Activated naive CD8-positive, alpha-beta T cell treated with anti-CD3 and anti-CD28 coated beads, Interleukin-2, amount 50 U/mL, for 16 hours (primary cell): ENCODE results near the gene POLR1E.
"Not testable (repeated sequence)": the region's sequence is repeated elsewhere in the genome, so short reads cannot be mapped to it uniquely, and the experiment has no call there.

Experiments
- DNase-seq: peaks from one replicate; pipeline ENCODE4 v3.0.0-alpha.2; 2020; ENCODE audit warnings: low read depth, low spot score

POLR1E gene

GRCh38 chr9:37501957-37502596 lies 16.3 kb downstream of the POLR1E start:
- DNase-seq: no peak

DNA sequence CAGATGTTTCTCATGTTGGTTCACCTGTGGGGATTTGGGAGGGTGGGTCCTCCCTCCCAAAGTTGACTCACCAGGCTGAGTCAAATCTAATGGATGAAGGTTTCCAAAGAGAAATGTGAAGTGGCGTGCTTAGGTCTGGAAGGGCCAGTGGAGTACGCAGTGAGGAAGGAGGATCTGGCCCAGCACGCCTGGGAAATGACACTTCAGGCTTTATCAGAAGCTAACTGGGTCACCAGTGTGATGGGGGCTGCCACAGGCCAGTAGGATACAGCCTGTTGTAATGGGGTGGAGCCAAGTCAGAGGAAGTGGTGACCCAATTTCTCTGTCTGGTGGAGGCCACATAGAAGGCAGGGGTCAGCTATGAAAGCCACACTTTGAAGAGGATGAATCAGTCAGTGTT lies 18.0 kb downstream of the POLR1E start:
- DNase-seq: no peak

- DNase-seq: no peak
Measured at GRCh38 chr9:37504605-37505004, 18.9 kb downstream of the POLR1E start.

GRCh38 chr9:37507566-37508134 lies 21.9 kb downstream of the POLR1E start:
- no peak for DNase-seq

- DNase-seq: no peak
Measured at GRCh38 chr9:37508135-37508833, 22.5 kb downstream of the POLR1E start.

DNA sequence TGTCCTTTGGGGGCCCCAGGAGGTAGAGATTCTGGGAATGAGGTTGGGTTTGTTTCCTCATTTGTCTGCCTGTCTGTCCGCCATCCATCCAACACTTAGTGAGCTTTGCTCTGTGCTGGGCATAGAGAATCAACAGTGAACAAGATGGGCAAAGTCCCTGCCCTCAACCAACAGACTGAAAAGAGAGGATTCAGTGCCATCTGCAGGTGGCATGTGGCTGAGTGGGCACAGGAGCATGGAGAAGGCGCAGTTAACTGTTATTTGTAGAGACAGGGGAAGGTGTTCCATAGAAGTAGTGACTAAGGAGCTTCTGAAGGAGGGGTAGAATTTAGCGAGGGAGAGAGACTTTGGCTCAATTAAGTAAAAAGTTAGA lies 23.1 kb downstream of the POLR1E start:
- no peak for DNase-seq

GRCh38 chr9:37509536-37509935 lies 23.8 kb downstream of the POLR1E start:
- no peak for DNase-seq

DNA sequence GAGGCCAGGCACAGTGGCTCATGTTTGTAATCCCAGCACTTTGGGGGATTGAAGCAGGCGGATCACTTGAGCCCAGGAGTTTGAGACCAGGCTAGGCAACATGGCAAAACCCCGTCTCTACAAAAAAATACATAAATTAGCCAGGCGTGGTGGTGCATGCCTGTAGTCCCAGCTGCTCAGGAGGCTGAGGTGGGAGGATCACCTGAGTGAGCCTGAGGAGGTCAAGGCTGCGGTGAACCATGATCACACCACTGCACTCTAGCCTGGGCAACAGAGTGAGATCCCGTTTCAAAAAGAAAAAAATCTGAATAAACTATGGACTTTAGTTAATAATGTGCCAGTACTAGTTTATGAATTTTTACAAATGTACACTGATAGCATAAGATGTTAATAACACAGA lies 24.3 kb downstream of the POLR1E start:
- DNase-seq: not testable (repeated sequence)

DNA sequence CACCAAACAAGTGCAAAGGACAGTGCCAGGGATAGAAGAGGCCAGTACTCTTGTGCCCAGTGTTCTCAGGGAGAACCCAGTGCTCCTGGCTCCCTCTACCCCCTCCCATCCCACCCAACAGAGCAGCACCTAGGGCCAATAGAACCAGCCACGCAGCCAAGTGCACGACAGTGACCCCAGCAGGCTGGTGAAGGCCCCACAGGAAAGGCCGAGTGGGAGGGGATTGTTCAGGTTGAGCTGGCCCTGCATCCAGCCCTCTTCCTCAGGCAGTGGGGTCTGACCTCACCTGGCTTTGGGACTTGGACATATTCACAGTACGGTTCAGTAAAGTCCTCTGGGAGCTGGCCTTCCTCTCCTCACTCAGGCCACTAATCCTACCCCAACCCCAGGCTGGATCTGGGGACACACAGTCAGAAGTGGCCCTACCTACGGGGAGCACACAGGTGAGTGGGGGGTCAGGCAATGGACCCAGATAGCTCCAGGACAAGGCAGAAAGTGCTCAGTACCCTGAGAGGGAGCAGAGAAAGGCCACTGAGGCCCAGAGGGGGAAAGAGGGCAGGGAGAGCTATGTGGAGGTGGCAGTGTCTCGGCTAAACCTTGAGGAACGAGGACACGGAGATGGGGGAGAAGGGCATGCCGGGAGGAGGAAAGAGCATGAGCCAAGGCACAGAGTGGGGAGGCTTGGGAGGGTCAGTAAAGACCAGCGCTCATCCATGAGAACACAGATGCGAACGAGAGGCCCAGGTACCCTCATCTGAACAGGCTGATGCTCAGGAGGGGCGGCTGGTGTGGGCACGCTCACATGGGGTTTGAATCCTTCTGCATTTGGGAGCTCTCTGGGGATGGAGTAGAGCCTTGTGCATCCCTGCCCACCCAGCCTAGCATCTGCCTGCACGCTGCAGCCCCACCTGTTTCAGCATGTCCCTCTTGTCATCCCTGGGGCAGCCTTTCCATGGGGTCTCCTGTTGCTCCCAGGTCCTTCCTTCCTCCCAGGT lies 25.6 kb downstream of the POLR1E start:
- DNase-seq: no peak

DNA sequence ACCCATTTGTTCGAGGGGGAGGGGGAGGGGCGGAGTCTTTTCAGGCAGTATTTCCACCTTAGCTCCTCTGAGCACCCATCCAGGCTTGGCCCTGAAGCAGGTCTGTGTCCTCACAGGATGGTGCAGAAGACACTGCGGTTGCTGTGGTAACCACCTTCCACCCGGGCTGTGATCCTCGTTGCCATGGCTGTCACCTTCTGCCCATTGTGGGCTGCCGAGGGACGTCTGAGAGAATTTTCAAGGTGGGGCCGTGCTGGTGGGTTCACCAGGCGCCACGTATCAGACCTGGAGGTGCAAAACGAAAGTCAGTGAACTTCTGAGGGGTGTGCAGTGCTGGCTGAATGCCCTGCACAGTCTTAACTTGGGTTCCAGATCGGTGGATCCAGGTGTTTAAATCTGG lies 26.7 kb downstream of the POLR1E start:
- DNase-seq: no peak

- not testable (repeated sequence) for DNase-seq
Measured at GRCh38 chr9:37514415-37514814, 28.7 kb downstream of the POLR1E start.

- DNase-seq: no peak
Measured at GRCh38 chr9:37514999-37515398, 29.3 kb downstream of the POLR1E start.

DNA sequence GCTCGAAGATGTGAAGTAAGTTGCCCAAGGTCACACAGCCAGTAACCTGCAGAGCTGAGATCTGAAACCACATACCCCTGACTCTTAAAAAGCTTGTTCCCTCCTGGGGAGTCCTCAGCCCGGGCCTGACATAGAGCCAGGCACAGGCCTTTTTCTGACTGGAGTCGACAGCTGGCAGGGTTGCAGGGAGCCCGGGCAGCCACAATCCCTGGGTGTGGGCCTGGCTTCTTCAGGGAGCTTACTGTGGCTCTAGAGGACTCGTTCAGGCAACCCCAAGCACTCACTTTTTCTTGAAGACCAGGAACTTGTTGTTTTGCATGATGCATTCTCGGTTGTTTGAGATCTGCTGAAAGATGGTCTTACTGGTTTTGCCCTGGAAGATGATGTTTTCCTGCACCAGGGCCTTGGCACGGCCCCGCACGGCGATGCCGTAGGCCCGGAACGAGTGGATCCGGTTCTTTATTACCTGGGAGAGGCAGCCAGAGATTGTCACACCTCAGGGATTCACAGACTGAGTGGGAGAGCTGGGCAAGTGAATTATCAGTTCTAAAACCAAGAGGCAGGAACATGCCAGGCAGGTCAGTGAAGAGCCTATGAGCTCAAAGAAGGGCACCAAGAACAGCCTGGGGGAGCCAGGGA lies 30.0 kb downstream of the POLR1E start:
- DNase-seq: no peak

DNA sequence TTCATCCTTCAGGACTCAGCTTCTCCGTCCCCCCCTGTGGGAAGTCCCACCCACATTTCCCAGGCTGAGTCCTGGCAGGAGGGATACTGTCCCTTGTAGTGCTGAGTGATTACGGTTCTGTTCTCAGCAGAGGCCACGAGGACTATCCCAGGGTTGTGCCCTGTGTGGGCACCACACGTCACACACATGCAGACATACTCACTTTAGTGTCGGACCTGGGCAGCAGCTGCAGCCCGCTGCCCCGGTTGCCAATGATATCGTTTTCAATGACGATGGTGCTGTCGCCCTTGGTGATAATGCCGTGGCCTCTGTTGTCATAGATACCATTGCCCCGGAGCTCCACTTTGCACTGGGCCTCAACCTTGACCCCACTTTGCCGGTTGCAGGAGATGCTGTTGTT lies 32.2 kb downstream of the POLR1E start:
- no peak for DNase-seq

DNA sequence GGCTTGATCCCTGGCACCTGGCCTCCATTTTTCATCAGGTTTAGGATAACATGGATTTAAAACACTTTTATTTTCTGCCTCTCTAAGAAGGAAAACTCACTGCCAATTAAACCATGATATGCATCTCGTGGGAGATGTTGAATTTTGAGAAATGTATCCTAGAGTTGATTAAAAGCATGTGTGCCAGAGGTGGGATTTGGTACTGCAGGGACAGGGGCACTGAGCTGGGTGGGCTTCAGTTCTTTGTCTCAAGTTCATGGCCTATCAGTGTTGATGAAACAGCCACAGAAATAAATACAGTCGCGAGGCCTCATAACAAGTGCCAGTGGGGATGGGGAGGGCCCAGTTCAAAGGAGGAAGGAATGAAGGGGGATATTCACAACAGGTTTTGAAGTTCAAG lies 34.9 kb downstream of the POLR1E start:
- no peak for DNase-seq

DNA sequence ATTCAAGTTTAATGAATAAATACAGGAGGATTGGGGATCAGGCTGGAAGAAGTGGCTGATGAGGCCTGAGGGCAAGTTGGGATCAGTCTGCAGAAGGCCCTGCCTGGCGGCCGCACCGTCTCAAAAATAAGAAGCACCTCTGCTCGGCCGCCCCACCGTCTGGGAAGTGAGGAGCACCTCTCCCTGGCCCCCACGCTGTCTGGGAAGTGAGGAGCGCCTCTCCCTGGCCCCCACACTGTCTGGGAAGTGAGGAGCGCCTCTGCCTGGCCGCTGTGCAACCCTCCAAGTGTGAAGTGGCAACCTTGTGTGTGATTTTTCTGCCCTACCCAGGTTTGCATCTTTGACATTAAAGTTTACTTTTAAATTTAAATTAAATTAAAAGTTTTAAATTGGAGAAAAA lies 35.4 kb downstream of the POLR1E start:
- DNase-seq: no peak

- no peak for DNase-seq
Measured at GRCh38 chr9:37522971-37523370, 37.2 kb downstream of the POLR1E start.

DNA sequence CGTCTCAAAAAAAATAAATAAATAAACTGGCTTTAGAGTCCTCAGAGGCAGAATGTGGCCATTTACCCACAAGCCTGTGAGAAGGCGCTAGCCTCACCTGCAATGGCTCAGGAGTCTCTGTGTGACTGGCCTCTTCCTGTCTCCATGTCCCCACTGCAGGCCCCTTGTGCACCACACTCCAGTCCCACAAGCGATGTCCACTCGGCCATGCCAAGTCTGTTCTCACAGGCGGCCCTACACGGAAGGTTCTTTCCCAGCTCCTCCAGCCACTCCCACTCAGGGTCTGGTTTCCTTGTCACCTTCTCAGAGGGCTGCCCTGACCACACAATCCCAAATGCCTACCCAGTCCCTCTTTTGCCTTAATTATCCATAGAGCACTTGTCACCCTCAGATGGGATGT lies 38.2 kb downstream of the POLR1E start:
- DNase-seq: no peak

DNA sequence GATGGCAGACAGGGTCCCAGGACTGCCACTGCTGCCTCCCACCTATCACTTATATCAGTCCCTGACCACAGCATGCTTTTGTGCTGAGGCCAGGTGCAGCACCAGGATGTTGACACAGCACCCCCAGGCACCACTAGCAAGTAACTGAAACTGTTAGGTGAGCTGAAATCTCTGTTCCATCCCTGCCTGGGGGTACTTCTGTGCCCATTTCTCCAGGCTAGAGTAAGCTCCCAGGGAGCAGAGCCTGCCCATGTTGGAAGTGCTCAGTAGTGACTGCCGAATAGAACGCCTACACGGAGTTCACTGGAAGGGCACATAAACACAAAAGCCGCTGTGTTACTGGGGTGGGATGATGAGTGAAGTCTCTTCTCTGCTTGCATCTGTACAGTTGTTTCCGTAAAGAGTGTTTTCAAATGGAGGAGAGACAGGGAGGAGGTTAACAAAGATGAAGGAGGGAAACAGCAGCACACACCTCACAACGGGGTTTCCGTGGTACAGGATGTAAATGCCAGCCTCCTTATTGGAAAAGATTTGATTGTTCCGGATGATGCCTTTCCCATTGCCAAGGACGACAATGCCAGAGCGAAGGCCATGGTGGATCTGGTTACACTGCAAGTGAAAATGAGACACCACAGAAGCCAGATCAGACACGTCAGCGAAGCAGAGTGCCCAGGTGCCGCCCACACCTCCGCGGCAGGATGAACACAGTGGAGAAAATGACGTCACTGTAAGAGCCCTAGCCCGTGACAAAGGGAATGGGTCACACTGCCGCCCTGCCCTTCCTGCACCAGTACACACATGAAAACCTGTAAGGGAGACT lies 43.1 kb downstream of the POLR1E start:
- DNase-seq: no peak

GRCh38 chr9:37531699-37532098 lies 46.0 kb downstream of the POLR1E start:
- DNase-seq: no peak

GRCh38 chr9:37534412-37534811 lies 48.7 kb downstream of the POLR1E start:
- DNase-seq: no peak
